Measurements from ENCODE around the gene STT3A. TPM values are rescaled to one million over a fixed set of nuclear protein-coding genes. Genes with fewer than 3 reads are reported as not detected.
A peak's percentile ranks its signal among the peaks of the same experiment; 100 is the strongest.

STT3A gene
- total and polyA plus RNA-seq, 2 of the 13 experiments (the other 11 are each of a cell fraction or from before 2014, with no cell fraction given), result 229 to 319 TPM

DNA sequence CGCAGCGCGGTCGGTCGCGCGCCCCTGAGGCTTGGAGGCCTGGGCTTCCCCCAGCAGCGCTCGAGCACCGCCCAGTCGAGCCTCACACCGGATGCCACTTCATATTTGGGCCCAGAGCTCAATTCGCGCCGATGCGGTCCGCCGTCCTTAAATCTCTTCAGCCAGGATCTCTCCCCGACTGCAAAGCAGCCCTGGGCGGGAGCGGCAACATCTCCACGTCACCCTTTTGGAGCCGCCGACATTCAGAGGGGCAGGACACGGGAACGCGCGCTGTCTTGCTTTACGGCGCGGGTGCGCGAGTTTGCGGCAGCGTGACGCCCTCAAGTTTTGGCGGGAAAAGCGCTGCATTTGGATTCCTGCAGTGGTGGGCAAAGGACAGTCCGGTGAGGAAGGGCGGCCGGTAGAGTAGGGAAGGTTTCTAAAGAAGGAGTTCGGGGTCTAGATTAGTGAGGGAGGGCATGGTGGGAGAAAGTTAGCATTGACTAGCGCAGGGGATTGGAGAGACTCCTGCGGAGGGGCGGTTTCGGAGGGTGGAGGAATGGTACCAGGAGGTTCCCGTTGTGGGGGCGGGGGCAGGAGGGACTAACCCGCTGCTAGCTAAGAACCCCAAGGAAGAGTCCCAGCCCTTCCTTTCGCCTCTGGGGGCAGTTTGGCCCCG, 33.1 kb downstream of the STT3A start (continued):
- TF ChIP-seq ZNF768 (CRISPR knock-in tag; IDR thresholded peaks at IDR 0.05) (peak; percentile 76; the same call in 1 of the 2 replicates), POLR2AphosphoS2 (IDR thresholded peaks at IDR 0.05; ENCODE audit: low read depth, low read length) (peak; percentile 63), ZNF446 (CRISPR knock-in tag; IDR thresholded peaks at IDR 0.05) (0 out of 2 replicates have a peak, but pooled peaks have one; percentile 77), ZNF737 (CRISPR knock-in tag; IDR thresholded peaks at IDR 0.05; ENCODE audit: borderline replicate concordance) (no peak; the same call in 1 of the 2 replicates), RBM22 (optimal IDR thresholded peaks at IDR 0.05; ENCODE audit: low read length) (peak; percentile 87), SPEN (CRISPR knock-in tag; IDR thresholded peaks at IDR 0.05; ENCODE audit: low read depth) (peak; percentile 93; the same call in 1 of the 2 replicates), XRCC5 (optimal IDR thresholded peaks at IDR 0.05; ENCODE audit: low read length) (peak; percentile 80), ZNF331 (CRISPR knock-in tag; IDR thresholded peaks at IDR 0.05) (peak; percentile 80)
- TF ChIP-seq, protein P1, sequence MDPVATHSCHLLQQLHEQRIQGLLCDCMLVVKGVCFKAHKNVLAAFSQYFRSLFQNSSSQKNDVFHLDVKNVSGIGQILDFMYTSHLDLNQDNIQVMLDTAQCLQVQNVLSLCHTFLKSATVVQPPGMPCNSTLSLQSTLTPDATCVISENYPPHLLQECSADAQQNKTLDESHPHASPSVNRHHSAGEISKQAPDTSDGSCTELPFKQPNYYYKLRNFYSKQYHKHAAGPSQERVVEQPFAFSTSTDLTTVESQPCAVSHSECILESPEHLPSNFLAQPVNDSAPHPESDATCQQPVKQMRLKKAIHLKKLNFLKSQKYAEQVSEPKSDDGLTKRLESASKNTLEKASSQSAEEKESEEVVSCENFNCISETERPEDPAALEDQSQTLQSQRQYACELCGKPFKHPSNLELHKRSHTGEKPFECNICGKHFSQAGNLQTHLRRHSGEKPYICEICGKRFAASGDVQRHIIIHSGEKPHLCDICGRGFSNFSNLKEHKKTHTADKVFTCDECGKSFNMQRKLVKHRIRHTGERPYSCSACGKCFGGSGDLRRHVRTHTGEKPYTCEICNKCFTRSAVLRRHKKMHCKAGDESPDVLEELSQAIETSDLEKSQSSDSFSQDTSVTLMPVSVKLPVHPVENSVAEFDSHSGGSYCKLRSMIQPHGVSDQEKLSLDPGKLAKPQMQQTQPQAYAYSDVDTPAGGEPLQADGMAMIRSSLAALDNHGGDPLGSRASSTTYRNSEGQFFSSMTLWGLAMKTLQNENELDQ (CRISPR knock-in tag; IDR thresholded peaks at IDR 0.05; ENCODE audit: borderline replicate concordance), result no peak
- TF ChIP-seq, protein P2, sequence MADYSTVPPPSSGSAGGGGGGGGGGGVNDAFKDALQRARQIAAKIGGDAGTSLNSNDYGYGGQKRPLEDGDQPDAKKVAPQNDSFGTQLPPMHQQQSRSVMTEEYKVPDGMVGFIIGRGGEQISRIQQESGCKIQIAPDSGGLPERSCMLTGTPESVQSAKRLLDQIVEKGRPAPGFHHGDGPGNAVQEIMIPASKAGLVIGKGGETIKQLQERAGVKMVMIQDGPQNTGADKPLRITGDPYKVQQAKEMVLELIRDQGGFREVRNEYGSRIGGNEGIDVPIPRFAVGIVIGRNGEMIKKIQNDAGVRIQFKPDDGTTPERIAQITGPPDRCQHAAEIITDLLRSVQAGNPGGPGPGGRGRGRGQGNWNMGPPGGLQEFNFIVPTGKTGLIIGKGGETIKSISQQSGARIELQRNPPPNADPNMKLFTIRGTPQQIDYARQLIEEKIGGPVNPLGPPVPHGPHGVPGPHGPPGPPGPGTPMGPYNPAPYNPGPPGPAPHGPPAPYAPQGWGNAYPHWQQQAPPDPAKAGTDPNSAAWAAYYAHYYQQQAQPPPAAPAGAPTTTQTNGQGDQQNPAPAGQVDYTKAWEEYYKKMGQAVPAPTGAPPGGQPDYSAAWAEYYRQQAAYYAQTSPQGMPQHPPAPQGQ (CRISPR knock-in tag; IDR thresholded peaks at IDR 0.05; ENCODE audit: borderline replicate concordance), result no peak
- TF ChIP-seq, protein P3, sequence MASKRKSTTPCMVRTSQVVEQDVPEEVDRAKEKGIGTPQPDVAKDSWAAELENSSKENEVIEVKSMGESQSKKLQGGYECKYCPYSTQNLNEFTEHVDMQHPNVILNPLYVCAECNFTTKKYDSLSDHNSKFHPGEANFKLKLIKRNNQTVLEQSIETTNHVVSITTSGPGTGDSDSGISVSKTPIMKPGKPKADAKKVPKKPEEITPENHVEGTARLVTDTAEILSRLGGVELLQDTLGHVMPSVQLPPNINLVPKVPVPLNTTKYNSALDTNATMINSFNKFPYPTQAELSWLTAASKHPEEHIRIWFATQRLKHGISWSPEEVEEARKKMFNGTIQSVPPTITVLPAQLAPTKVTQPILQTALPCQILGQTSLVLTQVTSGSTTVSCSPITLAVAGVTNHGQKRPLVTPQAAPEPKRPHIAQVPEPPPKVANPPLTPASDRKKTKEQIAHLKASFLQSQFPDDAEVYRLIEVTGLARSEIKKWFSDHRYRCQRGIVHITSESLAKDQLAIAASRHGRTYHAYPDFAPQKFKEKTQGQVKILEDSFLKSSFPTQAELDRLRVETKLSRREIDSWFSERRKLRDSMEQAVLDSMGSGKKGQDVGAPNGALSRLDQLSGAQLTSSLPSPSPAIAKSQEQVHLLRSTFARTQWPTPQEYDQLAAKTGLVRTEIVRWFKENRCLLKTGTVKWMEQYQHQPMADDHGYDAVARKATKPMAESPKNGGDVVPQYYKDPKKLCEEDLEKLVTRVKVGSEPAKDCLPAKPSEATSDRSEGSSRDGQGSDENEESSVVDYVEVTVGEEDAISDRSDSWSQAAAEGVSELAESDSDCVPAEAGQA (IDR thresholded peaks at IDR 0.05; ENCODE audit: low read depth), result 0 out of 2 replicates have a peak, but pooled peaks have one; percentile 33
- TF ChIP-seq, protein P3 (CRISPR knock-in tag; IDR thresholded peaks at IDR 0.05; ENCODE audit: borderline replicate concordance), result peak; percentile 71; the same call in 1 of the 2 replicates
- TF ChIP-seq, protein P4, sequence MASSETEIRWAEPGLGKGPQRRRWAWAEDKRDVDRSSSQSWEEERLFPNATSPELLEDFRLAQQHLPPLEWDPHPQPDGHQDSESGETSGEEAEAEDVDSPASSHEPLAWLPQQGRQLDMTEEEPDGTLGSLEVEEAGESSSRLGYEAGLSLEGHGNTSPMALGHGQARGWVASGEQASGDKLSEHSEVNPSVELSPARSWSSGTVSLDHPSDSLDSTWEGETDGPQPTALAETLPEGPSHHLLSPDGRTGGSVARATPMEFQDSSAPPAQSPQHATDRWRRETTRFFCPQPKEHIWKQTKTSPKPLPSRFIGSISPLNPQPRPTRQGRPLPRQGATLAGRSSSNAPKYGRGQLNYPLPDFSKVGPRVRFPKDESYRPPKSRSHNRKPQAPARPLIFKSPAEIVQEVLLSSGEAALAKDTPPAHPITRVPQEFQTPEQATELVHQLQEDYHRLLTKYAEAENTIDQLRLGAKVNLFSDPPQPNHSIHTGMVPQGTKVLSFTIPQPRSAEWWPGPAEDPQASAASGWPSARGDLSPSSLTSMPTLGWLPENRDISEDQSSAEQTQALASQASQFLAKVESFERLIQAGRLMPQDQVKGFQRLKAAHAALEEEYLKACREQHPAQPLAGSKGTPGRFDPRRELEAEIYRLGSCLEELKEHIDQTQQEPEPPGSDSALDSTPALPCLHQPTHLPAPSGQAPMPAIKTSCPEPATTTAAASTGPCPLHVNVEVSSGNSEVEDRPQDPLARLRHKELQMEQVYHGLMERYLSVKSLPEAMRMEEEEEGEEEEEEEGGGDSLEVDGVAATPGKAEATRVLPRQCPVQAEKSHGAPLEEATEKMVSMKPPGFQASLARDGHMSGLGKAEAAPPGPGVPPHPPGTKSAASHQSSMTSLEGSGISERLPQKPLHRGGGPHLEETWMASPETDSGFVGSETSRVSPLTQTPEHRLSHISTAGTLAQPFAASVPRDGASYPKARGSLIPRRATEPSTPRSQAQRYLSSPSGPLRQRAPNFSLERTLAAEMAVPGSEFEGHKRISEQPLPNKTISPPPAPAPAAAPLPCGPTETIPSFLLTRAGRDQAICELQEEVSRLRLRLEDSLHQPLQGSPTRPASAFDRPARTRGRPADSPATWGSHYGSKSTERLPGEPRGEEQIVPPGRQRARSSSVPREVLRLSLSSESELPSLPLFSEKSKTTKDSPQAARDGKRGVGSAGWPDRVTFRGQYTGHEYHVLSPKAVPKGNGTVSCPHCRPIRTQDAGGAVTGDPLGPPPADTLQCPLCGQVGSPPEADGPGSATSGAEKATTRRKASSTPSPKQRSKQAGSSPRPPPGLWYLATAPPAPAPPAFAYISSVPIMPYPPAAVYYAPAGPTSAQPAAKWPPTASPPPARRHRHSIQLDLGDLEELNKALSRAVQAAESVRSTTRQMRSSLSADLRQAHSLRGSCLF (CRISPR knock-in tag; IDR thresholded peaks at IDR 0.05; ENCODE audit: borderline replicate concordance), result peak; percentile 94; the same call in 1 of the 2 replicates
